PC-3 (cell line): ENCODE measurements around the gene THADA. TPM values are rescaled to one million over a fixed set of nuclear protein-coding genes. Genes with fewer than 3 reads are reported as not detected.
"Not testable (repeated sequence)": the region's sequence is repeated elsewhere in the genome, so short reads cannot be mapped to it uniquely, and the experiment has no call there.

ENCODE experiments used
- ATAC-seq: fragments of 200-7000 bp; cut with Tn5 transposase; 2 replicates; pipeline ENCODE4 v1.9.1; 2020; ENCODE audit warnings: mild to moderate bottlenecking, moderate library complexity
- BruUV-seq: library from RNA; stranded (reverse); fragments of 400-500 nt; replicated peaks from 2 replicates; lab custom pipeline; 2021; lab: Mats Ljungman, UMichigan
- CTCF ChIA-PET: fragments of 300-600 bp; sonication (Branson Sonifier 250); formaldehyde crosslinking; loops from one replicate; lab custom pipeline; 2022; ENCODE audit warnings: antibody characterized with exemption; lab: Charles Lee
- POLR2A ChIA-PET: fragments of 300-600 bp; sonication (Branson Sonifier 250); formaldehyde crosslinking; loops from one replicate; lab custom pipeline; 2022; ENCODE audit warnings: antibody characterized with exemption; ENCODE audit not compliant: unreplicated experiment; lab: Charles Lee
- DNase-seq: peaks from one replicate; pipeline ENCODE4 v3.0.0-alpha.2; 2015
- H2AFZ ChIP-seq: fragments of 300-600 bp; sonication (generic); 2 replicates; pipeline ENCODE4 v1.6.0; 2016; ENCODE audit warnings: antibody characterized with exemption, low read length
- H3F3A ChIP-seq: fragments of 300-600 bp; sonication (generic); one replicate; pipeline ENCODE4 v1.6.0; 2017; ENCODE audit warnings: antibody characterized with exemption, low read length, control low read depth, mild to moderate bottlenecking; ENCODE audit not compliant: unreplicated experiment
- H3K27ac ChIP-seq: fragments of 300-600 bp; sonication (generic); 2 replicates; pipeline ENCODE4 v1.5.1; 2016; ENCODE audit warnings: mild to moderate bottlenecking, low read length
- H3K27me3 ChIP-seq: fragments of 300-600 bp; sonication (generic); 2 replicates; pipeline ENCODE4 v1.6.1; 2016; ENCODE audit warnings: low read length, mixed read lengths
- H3K36me3 ChIP-seq: fragments of 300-600 bp; sonication (generic); 2 replicates; pipeline ENCODE4 v1.6.1; 2016; ENCODE audit warnings: low read depth, mixed run types, low read length, mixed read lengths
- H3K4me1 ChIP-seq: fragments of 300-600 bp; sonication (generic); 2 replicates; pipeline ENCODE4 v1.5.1; 2016; ENCODE audit warnings: low read length; ENCODE audit not compliant: insufficient read depth
- H3K4me2 ChIP-seq: fragments of 300-600 bp; sonication (generic); 2 replicates; pipeline ENCODE4 v1.6.0; 2016; ENCODE audit warnings: low read length
- H3K4me3 ChIP-seq: fragments of 300-600 bp; sonication (generic); 2 replicates; pipeline ENCODE4 v1.5.1; 2016; ENCODE audit warnings: mild to moderate bottlenecking, low read length, mixed read lengths
- H3K79me2 ChIP-seq: fragments of 300-600 bp; sonication (generic); 2 replicates; pipeline ENCODE4 v1.6.1; 2017; ENCODE audit warnings: low read length, mixed read lengths
- H3K9ac ChIP-seq: fragments of 300-600 bp; sonication (generic); 2 replicates; pipeline ENCODE4 v1.6.0; 2016; ENCODE audit warnings: mild to moderate bottlenecking, low read length
- H3K9me2 ChIP-seq: fragments of 300-600 bp; sonication (generic); replicated peaks from 2 replicates; pipeline ENCODE4 v1.6.1; 2016; ENCODE audit warnings: mixed run types, low read length, mixed read lengths
- H3K9me3 ChIP-seq: fragments of 300-600 bp; sonication (generic); 2 replicates; pipeline ENCODE4 v1.6.1; 2016; ENCODE audit warnings: low read length, mixed read lengths
- H4K20me1 ChIP-seq: fragments of 300-600 bp; sonication (generic); 2 replicates; pipeline ENCODE4 v1.6.1; 2016; ENCODE audit warnings: low read length, mixed read lengths
- CTCF ChIP-seq: fragments of 300-600 bp; sonication (generic); conservative IDR thresholded peaks from 2 replicates; pipeline ENCODE4 v1.5.1; 2017; ENCODE audit warnings: antibody characterized with exemption, low read depth, mild to moderate bottlenecking, low read length
- EZH2 ChIP-seq: fragments of 300-600 bp; sonication (generic); IDR thresholded peaks from one replicate; pipeline ENCODE4 v1.6.1; 2017; ENCODE audit warnings: antibody characterized with exemption, mild to moderate bottlenecking, low read length; ENCODE audit not compliant: unreplicated experiment
- EZH2phosphoT487 ChIP-seq: fragments of 300-600 bp; sonication (generic); IDR thresholded peaks from 2 replicates; pipeline ENCODE4 v1.6.1; 2018; ENCODE audit warnings: mild to moderate bottlenecking, antibody characterized with exemption, low read length, borderline replicate concordance
- intact Hi-C: fragments of 100-400 bp; cut with micrococcal nuclease; formaldehyde crosslinking; loops from 2 replicates; pipeline ENCODE4 v1.9.0; 2023
- total RNA-seq: library from RNA; depleted of rRNA; stranded (reverse); fragments of >200 nt; gene quantifications from 2 replicates; pipeline ENCODE4 v1.2.3, GENCODE V29; 2014

THADA gene
- total RNA-seq, 1 experiment from 2014 or later, result 33.6 TPM

GRCh38 chr2:43642363-43642762, 46.5 kb upstream of the THADA start:
- H3K9ac ChIP-seq, result no peak overlapping the region
- CTCF ChIA-PET, result no interaction called here

GRCh38 chr2:43637030-43637803, 41.4 kb upstream of the THADA start, which contains the start of gene PLEKHH2:
TSS of gene PLEKHH2 (plus strand) at chr2:43637260. CDS start at chr2:43644674, 7,414 bp downstream.
- ATAC-seq (peak; percentile 87), DNase-seq (peak; percentile 86)
- Histone ChIP-seq H4K20me1 (no peaks in the 10 kb centered on the region), H3K9ac (peak within 1 kb of the TSS; percentile 68), H3F3A (no peaks in the 10 kb centered on the region), H3K27ac (no peak within 1 kb of the TSS), H3K27me3 (no peaks in the 10 kb centered on the region), H3K4me1 (peaks cover 22% of the 10 kb centered on the region), H3K36me3 (no peaks in the 10 kb centered on the region), H2AFZ (peak within 1 kb of the TSS; percentile 93), H3K79me2 (no peaks in the 10 kb centered on the region), H3K4me2 (peak within 1 kb of the TSS; percentile 91), H3K9me3 (no peaks in the 10 kb centered on the region), H3K9me2 (no peaks in the 10 kb centered on the region), H3K4me3 (peak within 1 kb of the TSS; percentile 76)
- BruUV-seq, result no TSS peak
- ChIA-PET POLR2A (no interaction called here), CTCF (no interaction called here)
- intact Hi-C loops, result loop anchor here (5.0 kb wide), 2 partner anchors 35 to 135 kb away; partner anchors contain the start of gene DYNC2LI1
- TF ChIP-seq EZH2 (no peak), EZH2phosphoT487 (no peak), CTCF (no peak)

More at GRCh38 chr2:43642363-43642762, 46.5 kb upstream of the THADA start:
- TF ChIP-seq EZH2phosphoT487 (no peak), EZH2 (no peak), CTCF (no peak)
- Histone ChIP-seq H3K4me3 (no peak overlapping the region), H3K79me2 (no peaks in the 10 kb centered on the region), H3K9me2 (no peaks in the 10 kb centered on the region), H3K27ac (no peak overlapping the region), H3K9me3 (no peaks in the 10 kb centered on the region), H3K4me1 (no peaks in the 10 kb centered on the region), H3K36me3 (no peaks in the 10 kb centered on the region), H4K20me1 (no peaks in the 10 kb centered on the region), H3K4me2 (no peak overlapping the region), H3F3A (no peaks in the 10 kb centered on the region), H3K27me3 (no peaks in the 10 kb centered on the region), H2AFZ (no peak overlapping the region)
- DNase-seq (no peak), ATAC-seq (no peak)
- intact Hi-C loops, result no loop called here
- no TSS peak for BruUV-seq
- POLR2A ChIA-PET, result no interaction called here

GRCh38 chr2:43636621-43637020, 40.8 kb upstream of the THADA start:
- Histone ChIP-seq H3F3A (no peaks in the 10 kb centered on the region), H3K79me2 (no peaks in the 10 kb centered on the region), H4K20me1 (no peaks in the 10 kb centered on the region), H3K4me1 (peaks cover 22% of the 10 kb centered on the region), H3K4me2 (peak overlapping the region; percentile 91), H3K9me2 (no peaks in the 10 kb centered on the region), H3K27ac (no peak overlapping the region), H3K27me3 (no peaks in the 10 kb centered on the region), H3K4me3 (peak overlapping the region; percentile 76), H3K9ac (no peak overlapping the region), H3K36me3 (no peaks in the 10 kb centered on the region), H2AFZ (peak overlapping the region; percentile 93), H3K9me3 (no peaks in the 10 kb centered on the region)
- CTCF ChIA-PET, result no interaction called here
- POLR2A ChIA-PET, result no interaction called here
- ATAC-seq, result no peak
- no peak for TF ChIP-seq EZH2
- TF ChIP-seq CTCF, result no peak
- no peak for TF ChIP-seq EZH2phosphoT487
- TSS peak; percentile 84 for BruUV-seq
- intact Hi-C loops, result loop anchor here (5.0 kb wide), 2 partner anchors 36 to 136 kb away; partner anchors contain the start of gene DYNC2LI1
- DNase-seq, result no peak

GRCh38 chr2:43636153-43636552, 40.3 kb upstream of the THADA start:
- POLR2A ChIA-PET, H3K27ac ChIP-seq, H3K4me3 ChIP-seq, H3K36me3 ChIP-seq, H3F3A ChIP-seq, ATAC-seq, DNase-seq, H3K9ac ChIP-seq, BruUV-seq, H3K9me2 ChIP-seq, H3K79me2 ChIP-seq, H3K4me2 ChIP-seq, H3K9me3 ChIP-seq, H2AFZ ChIP-seq, H3K27me3 ChIP-seq, H4K20me1 ChIP-seq: not testable (repeated sequence)
- CTCF ChIA-PET, result interaction anchor here (0.6 to 0.7 kb wide), 2 partner anchors 63 to 242 kb away, joined by 5 to 12 read pairs; no protein-coding TSS in a partner anchor
- peaks cover 22% of the 10 kb centered on the region for H3K4me1 ChIP-seq
- intact Hi-C loops, result loop anchor here (5.0 kb wide), 2 partner anchors 36 to 136 kb away; partner anchors contain the start of gene DYNC2LI1
